ENCODE measurements around the gene PRR22. TPM values are rescaled to one million over a fixed set of nuclear protein-coding genes. Genes with fewer than 3 reads are reported as not detected.

The PRR22 gene
- polyA plus RNA-seq, 1 donor from 2014 or later = 0.97 TPM

- Histone ChIP-seq H4K20me1 (ENCODE audit: insufficient read depth) (no peaks in the 10 kb centered on the region), H3K4me2 (ENCODE audit: low read length) (no peak overlapping the region), H3K27me3 (ENCODE audit: insufficient read depth, low read depth, low read length) (peaks cover 14% of the 10 kb centered on the region), H3K9me2 (ENCODE audit: insufficient read depth, low read length) (no peaks in the 10 kb centered on the region), H3K36me3 (ENCODE audit: insufficient read depth, low read length) (no peaks in the 10 kb centered on the region), H2AFZ (ENCODE audit: low read depth, low read length) (no peak overlapping the region), H3K79me2 (replicated peaks; ENCODE audit: insufficient read depth, low read length) (no peaks in the 10 kb centered on the region), H3K27ac (ENCODE audit: low read length) (no peak overlapping the region), H3K9me3 (ENCODE audit: low read length) (no peaks in the 10 kb centered on the region), H3K9ac (ENCODE audit: low read length) (no peak overlapping the region), H3F3A (ENCODE audit: insufficient read depth, low read length, poor library complexity, severe bottlenecking) (no peaks in the 10 kb centered on the region), H3K4me3 (ENCODE audit: low read length) (no peak overlapping the region)
- TF ChIP-seq EP300 (conservative IDR thresholded peaks at IDR 0.05; ENCODE audit: poor library complexity, severe bottlenecking) = no peak
- TF ChIP-seq EZH2 (IDR thresholded peaks at IDR 0.05; ENCODE audit: borderline replicate concordance, insufficient read depth, low read length, poor library complexity, severe bottlenecking) = no peak
- no peak for TF ChIP-seq RAD21 (conservative IDR thresholded peaks at IDR 0.05)
- no peak for TF ChIP-seq POLR2AphosphoS5 (IDR thresholded peaks at IDR 0.05)
- no peak for TF ChIP-seq SMC3 (conservative IDR thresholded peaks at IDR 0.05; ENCODE audit: poor library complexity)
- TF ChIP-seq MXI1 (conservative IDR thresholded peaks at IDR 0.05; ENCODE audit: poor library complexity, severe bottlenecking) = no peak
Observed at GRCh38 chr19:5799247-5800241, 15.0 kb upstream of the PRR22 start.

GRCh38 chr19:5798244-5798643 is 13.7 kb upstream of the PRR22 start:
- Histone ChIP-seq H3K9me3 (ENCODE audit: low read length) (no peaks in the 10 kb centered on the region), H3K9me2 (ENCODE audit: insufficient read depth, low read length) (no peaks in the 10 kb centered on the region), H3K79me2 (replicated peaks; ENCODE audit: insufficient read depth, low read length) (no peaks in the 10 kb centered on the region), H3K9ac (ENCODE audit: low read length) (no peak overlapping the region), H4K20me1 (ENCODE audit: insufficient read depth) (no peaks in the 10 kb centered on the region), H3K4me3 (ENCODE audit: low read length) (no peak overlapping the region), H3K4me2 (ENCODE audit: low read length) (no peak overlapping the region), H3K27ac (ENCODE audit: low read length) (no peak overlapping the region), H3K27me3 (ENCODE audit: insufficient read depth, low read depth, low read length) (peaks cover under 1% of the 10 kb centered on the region), H2AFZ (ENCODE audit: low read depth, low read length) (no peak overlapping the region), H3K36me3 (ENCODE audit: insufficient read depth, low read length) (no peaks in the 10 kb centered on the region), H3F3A (ENCODE audit: insufficient read depth, low read length, poor library complexity, severe bottlenecking) (no peaks in the 10 kb centered on the region)
- TF ChIP-seq REST (IDR thresholded peaks at IDR 0.05; ENCODE audit: borderline replicate concordance) = no peak
- TF ChIP-seq SMC3 (conservative IDR thresholded peaks at IDR 0.05; ENCODE audit: poor library complexity) = no peak
- TF ChIP-seq TAF1 (IDR thresholded peaks at IDR 0.05; ENCODE audit: low read depth) = no peak
- TF ChIP-seq MXI1 (conservative IDR thresholded peaks at IDR 0.05; ENCODE audit: poor library complexity, severe bottlenecking) = no peak
- no peak for TF ChIP-seq POLR2AphosphoS5 (IDR thresholded peaks at IDR 0.05)
- TF ChIP-seq EZH2 (IDR thresholded peaks at IDR 0.05; ENCODE audit: borderline replicate concordance, insufficient read depth, low read length, poor library complexity, severe bottlenecking) = no peak
- no peak for TF ChIP-seq EP300 (conservative IDR thresholded peaks at IDR 0.05; ENCODE audit: poor library complexity, severe bottlenecking)
- TF ChIP-seq RAD21 (conservative IDR thresholded peaks at IDR 0.05) = no peak
- TF ChIP-seq CTCF (IDR thresholded peaks at IDR 0.05; ENCODE audit: poor library complexity, severe bottlenecking) = no peak

Data from neural cell (in vitro differentiated cells).